PC-9 (cell line): ENCODE measurements around the gene DMAC2.

ENCODE experiments used
- CTCF ChIP-seq: fragments of 200-600 bp; sonication (generic); conservative IDR thresholded peaks from 2 replicates; pipeline ENCODE4 v1.6.1; 2017; ENCODE audit warnings: mixed run types, antibody characterized with exemption, mild to moderate bottlenecking, moderate library complexity
- EZH2 ChIP-seq: fragments of 200-600 bp; sonication (generic); IDR thresholded peaks from 2 replicates; pipeline ENCODE4 v1.8.0; 2017; ENCODE audit warnings: antibody characterized with exemption, low read depth

GRCh38 chr19:41455936-41456335 lies 16.2 kb upstream of the DMAC2 start:
- TF ChIP-seq CTCF = no peak
- no peak for TF ChIP-seq EZH2
